HG02763 (cell line): ENCODE results near the gene CIZ1.
"Not testable (repeated sequence)": the region's sequence is repeated elsewhere in the genome, so short reads cannot be mapped to it uniquely, and the experiment has no call there.

Experiments used
- ATAC-seq: cut with Tn5 transposase; IDR thresholded peaks from one replicate; pipeline ENCODE4 v1.9.1; 2021; ENCODE audit warnings: mild to moderate bottlenecking, moderate library complexity; ENCODE audit not compliant: unreplicated experiment

The CIZ1 gene

DNA sequence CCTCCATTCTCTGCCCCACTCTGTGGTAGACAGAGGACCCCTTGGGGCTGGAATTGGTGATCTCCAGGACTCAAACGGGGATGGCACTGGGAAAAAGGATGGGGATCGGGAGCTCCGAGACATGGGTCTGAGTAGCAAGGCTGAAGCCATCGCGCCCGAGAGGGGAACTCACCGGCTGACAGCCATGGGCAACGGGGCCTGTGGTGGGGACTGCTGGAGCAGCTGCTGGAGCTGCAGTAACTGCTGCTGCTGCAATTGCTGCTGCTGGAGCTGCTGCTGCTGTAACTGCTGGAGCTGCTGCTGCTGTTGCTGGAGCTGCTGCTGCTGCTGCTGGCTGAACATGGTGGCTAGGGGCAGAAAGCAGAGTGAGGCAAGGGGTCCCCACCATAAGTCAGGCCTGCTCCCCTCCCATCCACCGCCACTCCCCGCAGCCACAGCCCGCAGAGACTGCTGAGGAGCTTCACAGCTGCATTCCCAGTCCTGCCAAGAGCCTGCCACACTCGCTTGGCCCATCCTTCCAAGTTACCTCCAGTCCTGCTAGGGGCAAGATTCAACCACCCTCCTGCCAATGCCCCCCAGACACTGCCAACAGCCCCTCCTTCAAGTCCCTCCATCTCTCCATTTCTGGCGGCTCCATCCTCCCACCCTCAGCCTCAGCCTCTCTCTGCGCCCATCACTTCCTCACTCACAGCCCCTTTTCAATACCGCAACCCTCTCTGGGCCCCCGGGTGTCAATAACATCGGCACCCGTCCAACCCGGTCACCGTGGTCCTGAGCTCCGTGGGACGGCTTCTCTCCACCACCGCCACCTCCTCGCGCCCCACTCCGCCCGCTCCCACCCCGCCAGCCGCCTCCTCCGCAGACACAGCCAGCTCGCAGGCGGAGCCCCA lies 611 bp downstream of the CIZ1 start:
- no peak for ATAC-seq

DNA sequence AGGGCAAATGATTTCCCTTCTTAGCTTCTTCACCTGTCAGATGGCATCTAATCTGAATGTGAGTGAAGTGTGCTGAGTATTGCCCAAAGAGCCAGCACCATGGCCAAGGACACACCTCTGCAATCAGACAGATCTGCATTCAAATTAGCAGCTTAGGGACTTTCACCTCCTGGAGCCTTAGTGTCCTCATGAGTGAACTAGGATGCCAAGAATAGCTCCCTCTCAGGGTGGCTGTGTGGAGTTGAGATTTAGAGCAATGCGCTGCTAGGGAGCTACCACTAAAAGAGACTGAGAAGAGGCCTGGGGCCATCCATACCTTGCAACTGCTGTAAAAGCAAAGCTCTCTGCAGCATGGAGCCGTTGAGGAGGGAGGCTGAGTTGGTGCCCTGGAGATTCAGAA lies 1.4 kb downstream of the CIZ1 start:
- no peak for ATAC-seq

DNA sequence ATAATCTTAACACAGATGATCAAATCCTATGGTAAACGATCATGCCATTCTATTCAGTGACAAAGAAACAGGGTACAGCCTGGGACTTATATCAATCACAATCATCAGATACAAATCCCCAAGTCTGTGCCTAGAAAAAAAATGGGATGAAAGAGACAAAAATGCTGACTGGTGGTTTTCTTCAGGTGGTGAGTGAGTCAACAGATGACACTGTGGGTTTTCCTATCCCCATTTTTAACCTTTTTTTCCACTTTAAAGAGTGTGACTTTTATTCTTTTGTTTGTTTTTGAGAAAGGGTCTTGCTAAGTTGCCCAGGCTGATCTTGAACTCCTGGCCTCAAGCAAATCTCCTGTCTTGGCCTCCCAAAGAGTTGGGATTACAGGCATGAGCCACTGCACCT lies 3.2 kb downstream of the CIZ1 start:
- no peak for ATAC-seq

DNA sequence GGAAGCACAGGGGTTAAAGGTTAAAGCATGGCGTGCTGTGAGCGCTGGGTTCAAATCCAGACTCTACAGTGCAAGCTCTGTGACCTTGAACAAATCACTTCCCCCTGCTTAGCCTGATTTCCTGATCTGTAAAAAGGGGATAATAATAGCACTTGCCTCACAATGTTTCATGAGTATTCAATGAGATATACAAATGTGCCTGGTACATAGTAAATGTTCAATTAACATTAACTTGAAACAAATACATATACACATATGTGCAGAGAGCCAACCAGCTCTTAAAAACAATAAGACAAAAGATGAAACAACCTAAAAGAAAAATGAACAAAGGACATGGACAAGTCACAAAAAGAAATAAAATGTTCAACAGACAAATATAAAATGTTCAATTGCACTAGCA lies 4.0 kb downstream of the CIZ1 start:
- no peak for ATAC-seq

DNA sequence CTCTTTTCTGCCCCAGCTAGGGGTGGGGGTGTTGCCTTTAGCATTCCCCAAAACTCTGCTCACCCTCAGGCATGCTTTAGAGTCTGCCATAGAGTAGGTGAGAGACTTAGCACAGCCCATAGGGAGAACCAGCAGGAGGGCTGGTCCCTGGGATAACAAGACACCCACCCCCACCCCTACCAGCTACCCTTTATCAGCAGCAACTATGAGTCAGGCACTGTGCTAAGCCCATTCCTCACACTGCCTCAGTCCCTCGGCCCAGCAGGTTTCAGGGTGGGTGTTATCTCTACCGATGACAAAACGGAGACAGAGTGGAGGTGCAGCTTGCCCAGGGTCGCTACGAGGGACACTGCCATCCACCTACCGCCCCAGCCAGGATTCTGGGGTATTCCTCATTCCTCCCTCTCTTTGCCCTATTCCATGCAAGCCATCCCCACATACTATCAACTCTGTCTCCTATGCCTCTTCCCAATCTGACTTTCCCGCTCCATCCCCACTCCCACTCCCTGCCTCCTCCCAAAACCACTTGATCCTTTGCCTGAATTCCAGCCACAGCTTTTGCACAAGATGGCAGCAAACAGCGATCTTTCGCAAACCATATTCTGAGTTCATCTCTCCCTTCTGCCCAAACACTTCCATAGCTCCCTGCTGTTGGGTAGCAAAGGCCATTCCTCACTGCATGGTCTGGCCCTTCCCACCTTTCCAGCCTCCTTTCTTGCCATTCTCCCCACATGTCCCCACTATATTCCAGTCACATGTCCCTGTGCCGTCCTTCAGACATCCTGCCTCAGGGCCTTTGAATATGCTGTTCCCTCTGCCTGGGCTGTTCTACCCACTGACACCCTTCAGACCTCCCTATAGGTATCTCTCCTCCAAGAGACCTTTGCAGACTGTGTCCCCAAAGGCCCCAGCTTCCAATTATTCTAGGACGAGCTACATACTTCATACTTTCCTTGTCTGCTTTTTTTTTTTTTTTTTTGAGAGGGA lies 5.1 kb downstream of the CIZ1 start:
- ATAC-seq, result no peak

DNA sequence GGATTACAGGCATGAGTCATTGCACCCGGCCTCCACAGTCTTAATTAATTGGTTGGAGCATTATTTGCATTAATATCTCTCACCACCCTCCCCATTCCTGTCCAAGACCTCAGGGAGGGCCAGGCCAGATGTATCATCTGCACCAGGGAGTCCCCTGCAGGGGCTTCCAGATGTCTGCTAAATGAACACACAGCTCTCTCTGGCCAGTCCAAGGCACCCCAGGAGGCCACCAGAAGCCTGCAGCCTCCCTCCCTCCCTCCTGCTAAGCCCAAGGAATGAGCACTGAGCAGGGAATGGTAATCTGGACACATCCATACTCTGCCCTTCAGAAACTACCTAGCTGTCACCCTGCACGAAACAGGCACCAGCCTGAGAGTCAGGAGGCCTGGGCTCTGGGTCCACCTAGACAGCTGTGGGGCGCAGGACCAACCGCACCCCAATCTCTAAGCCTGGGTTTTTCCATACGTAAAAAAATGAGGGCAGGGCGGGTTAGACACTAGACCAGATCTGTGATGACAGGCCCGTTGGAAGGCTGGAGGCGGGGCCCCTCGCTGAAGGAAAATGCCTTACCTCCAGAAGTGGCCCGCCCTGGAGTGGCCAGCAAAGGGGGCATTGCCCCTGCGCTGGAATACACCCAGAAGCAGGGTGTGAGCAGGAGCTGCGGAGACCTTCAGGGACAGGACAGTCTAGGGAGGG lies 8.3 kb downstream of the CIZ1 start:
- ATAC-seq, result no peak

DNA sequence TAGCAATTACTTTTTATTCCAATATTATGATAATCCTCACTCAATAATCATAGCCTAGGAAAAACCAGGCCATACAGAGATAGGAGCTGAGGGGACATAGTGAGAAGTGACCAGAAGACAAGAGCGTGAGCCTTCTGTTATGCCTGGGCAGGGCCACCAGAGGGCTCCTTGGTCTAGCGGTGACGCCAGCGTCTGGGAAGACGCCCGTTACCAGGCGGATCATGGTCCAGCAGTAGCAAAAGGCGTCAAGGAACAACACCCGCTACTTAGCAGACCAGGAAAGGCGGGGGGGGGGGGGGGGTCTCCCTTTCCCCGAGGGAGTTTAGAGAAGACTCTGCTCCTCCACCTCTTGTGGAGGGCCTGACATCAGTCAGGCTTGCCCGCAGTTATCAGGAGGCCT lies 9.9 kb downstream of the CIZ1 start:
- not testable (repeated sequence) for ATAC-seq

DNA sequence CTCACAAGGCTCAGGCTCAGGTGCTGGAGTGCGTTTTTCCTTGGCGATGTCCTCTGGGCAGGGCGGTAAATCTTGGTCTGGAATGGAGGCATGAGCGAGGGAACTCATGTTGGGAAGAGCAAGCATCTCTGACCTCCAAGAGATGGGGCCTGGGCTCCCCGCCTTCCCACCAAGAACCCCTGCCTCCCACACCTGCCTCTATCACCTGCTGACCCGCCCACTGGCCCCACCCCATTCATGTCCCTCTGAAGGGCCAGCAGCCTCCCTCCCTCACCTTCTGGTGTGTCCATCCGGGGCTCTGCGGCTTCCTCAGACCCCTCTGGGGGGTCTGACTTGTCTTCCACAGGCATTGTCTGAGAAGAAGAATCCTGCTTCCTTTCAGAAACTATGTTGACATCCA lies 10.9 kb downstream of the CIZ1 start:
- no peak for ATAC-seq

DNA sequence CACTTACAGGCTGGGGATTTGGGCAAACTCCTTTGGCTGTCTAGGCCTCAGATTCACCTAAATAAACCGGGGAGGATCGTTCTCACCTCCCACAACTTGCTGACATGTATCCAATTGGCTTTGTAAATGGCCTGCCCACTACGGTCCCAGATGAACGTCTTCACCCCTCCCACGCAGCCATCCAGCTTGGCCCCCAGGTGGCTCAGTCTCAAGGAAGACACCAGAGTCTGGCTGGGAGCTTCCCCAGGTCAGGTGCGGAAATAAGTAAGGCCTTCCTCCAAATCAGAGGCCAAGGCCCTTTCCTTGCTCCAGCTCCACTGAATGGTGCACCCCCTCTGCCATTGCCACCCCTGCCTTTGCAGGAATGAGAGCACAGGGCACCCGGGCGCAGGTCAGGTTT lies 11.4 kb downstream of the CIZ1 start:
- no peak for ATAC-seq

DNA sequence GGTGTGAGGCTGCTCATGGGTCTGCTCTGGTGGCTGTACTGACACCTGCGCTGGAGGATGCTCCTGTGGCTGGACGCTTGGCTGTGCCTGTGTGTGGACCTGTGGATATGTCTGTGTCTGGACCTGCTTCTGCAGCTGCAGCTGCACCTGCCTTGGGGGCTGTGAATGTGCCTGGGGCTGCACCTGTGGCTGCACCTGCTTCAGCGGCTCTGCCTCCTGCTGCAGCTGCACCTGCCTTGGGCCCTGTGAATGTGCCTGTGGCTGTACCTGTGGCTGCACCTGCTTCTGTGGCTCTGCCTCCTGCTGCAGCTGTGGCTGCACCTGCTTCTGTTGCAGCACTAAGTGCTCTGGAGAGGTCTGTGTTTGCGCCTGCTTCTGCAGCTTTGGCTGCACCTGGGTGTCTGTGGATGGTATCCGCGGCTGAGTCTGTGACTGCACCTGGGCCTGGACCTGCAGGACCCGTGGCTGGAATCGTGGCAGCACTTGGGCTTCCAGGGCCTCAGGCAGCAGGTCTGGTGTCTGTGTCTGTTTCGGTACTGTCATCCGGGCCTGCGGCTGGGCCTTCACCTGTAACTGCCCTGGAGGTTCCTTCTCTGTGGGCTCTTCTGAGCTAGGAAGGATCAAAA lies 12.5 kb downstream of the CIZ1 start:
- no peak for ATAC-seq

DNA sequence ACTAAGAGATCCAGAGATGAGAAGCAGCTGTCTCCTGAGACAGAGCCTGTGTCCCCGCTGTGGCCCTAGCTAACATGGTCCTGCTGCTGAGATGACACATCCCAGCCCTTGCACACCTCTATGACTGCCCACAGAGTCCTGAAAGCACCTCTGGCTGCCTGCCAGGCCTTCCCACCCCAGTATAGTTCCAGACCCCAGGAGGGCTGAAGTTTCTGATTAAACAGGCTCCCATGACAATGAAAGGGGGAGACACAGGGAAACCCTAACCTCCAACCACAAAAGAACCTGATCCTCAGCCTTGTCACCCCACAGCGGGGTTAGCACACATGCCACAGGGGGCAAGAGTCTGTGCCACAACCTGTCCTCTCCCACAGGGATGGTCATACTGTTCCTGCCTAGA lies 15.6 kb downstream of the CIZ1 start:
- no peak for ATAC-seq

DNA sequence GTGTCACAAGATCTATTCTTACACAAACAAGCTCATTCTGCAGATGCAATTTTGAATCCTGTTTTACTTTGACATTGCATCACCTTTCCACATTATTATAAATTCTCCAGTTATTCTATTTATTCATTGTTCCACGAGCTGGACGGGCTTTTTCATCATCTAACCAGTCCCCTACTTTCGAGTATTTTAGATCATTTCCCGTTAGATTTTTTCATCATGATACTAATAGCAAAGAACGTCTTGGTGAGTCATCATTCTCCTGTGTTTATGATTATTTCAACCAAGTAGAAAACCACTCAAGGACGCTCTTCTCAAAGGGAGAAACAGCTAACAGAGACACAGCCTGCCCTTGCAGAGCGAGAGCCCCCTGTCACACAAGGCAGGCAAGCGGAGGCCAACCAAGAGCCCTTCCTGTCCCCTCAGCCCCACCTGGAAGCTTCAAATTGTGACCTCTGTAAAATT lies 16.2 kb downstream of the CIZ1 start:
- no peak for ATAC-seq

DNA sequence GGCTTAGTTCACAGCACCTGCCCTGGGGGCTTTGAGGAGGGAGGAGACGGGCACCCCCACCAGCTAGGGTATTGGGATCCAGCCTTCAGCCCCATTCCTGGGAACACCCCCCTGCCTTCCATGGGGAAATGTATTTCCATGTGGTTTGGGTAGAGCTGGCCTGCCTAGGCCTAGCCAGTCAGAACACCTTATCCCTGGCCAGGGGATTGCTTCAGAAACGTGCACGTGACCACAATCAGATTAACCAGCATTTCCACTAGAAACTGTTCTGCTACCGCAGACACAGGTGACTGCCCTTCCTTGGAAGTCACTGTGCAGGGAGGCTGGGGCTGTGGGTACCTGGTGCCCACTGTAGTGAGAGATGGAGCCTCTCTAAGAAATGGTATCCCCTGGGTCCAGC lies 17.3 kb downstream of the CIZ1 start:
- ATAC-seq, result no peak

DNA sequence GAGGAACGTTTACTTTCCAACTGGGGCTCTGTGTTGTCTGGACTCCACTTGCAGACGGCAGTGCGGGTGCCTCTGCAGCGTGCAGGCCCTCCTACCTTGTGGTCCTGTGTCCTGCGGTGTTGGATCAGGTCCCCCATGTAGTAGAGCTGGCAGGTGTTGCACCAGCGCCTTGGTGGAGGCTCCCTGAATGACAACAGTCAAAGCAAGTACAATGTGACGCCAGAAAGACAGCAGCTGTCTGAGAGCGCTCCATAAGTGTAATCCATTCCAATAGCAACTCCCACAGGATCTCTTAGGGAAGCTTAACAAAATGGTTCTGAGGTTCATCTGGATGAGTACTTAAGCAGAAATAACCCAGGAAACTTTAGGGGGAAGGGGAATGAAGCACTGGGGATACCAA lies 21.4 kb downstream of the CIZ1 start:
- no peak for ATAC-seq

DNA sequence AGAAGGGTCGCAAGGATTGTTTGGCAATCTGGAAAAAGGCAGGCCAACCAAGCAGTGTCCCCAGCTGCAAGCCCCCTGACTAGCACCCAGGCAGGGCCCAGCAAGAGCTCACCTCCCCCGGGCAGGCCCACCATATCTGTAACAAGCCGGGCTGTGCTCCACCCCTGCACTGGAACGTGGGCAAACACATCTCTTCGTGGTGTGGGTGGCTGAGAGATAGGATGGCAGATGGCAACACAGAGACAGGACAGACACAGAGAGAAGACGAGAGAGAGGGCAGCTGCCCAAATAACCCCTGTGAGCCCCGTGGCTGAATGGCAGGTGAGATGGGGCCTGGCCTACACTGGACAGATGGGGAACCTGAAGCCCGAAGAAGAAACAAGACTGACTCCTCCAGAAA lies 21.9 kb downstream of the CIZ1 start:
- no peak for ATAC-seq

DNA sequence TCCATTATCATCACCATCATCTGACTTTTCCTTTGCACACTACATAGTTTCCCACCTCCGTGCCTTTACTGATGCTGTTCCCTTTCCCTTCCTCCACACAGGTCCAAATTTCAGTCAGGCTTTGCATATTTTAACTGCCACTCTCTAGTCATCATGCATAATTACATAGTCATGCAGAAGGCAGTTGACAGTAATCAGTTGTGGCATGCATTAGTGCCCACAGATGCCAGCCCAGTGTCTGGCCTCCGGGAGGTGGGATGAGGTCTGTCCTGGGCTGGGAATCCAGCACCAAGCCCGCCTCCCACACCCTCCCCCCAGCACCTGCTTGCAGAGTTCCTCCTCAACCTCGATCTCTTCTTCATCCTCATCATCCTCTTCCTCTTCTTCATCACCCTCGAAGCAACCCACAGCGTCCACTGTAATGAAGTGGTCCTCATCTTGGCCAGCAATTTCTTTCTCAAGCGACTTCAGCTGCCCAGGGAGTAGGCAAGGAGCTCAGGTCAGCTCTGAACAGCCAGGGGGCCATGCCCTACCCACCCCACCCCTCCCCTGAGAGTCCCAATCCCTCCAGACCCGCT lies 22.6 kb downstream of the CIZ1 start:
- ATAC-seq, result no peak

DNA sequence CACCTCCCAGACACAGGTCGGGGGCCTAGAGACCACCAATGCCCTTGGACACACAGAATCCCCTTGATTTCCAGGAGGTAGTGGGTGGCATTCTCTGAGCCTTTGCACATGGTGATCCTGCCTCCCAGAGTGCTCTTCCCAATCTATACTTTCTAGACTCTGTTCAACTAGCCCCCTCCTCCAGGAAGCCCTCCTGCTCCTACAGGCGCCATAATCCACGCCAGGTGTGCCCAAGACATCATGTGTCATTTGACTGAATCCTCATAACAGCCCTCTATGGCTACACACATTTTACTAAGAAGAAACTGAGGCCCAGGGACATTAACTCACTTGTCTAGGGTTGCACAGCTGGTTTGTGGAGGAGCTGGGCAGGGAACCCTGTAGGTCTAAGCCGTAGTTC lies 24.2 kb downstream of the CIZ1 start:
- no peak for ATAC-seq

DNA sequence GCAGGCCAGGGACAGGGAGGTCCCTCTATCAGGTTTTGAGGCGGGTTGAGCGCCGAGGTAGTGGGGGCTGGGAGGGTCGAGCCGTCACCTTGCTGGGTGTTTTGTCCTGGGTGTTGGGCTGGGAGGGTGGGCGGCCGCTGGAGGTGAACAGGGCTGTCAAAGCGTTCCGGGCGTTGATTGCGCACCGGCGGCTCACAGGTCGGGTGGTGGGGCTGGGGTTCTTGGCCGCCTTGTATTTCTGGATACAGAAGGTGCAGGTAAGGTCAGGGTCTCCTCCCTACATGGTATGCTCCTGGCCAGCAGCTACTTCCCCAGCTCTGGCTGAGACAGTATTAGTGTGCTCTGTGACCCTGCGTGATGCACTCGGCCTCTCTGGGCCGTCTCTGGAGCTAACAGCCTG lies 25.2 kb downstream of the CIZ1 start:
- no peak for ATAC-seq

DNA sequence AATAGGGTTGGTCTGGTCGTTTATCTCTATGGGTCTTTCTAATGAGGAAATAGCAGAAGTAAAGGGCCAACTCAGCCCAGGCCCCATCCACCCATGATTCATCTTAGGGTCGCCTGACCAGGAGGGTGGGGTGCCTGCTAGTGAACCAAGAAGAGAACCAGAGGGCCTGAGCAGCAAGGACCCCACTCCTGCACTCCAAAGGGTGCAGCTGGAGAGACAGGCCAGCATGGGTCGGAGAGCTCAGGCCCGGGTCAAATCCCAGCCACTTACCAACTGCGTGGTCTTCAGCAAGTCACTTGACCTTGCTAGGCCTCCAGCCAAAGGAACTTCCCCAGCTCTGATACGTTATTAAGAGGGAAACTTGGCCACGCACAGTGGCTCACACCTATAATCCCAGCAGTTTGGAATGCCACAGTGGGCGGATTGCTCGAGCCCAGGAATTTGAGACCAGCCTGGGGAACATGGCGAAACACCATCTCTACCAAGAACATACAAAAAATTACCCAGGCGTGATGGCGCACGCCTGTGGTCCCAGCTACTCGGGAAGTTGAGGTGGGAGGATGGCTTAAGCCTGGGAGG lies 27.0 kb downstream of the CIZ1 start:
- no peak for ATAC-seq
